ENCODE data around the gene TGFBR1. TPM values are rescaled to one million over a fixed set of nuclear protein-coding genes. Genes with fewer than 3 reads are reported as not detected.
A peak's percentile ranks its signal among the peaks of the same experiment; 100 is the strongest.

TGFBR1 gene
- total RNA-seq, 2 donors from 2014 or later: 8.0 to 15.4 TPM

GRCh38 chr9:99180662-99181061 is 75.7 kb downstream of the TGFBR1 start:
- H3K9me3 ChIP-seq: no peaks in the 10 kb centered on the region
- H3K27me3 ChIP-seq: no peaks in the 10 kb centered on the region
- peaks cover 0 to 11% of the 10 kb centered on the region in 2 donors for H3K4me1 ChIP-seq
- DNase-seq (ENCODE audit: low spot score): no peak
- H3K4me3 ChIP-seq: no peak overlapping the region
- no peak for TF ChIP-seq CTCF (IDR thresholded peaks at IDR 0.05)
- H3K27ac ChIP-seq: no peak overlapping the region
- H3K36me3 ChIP-seq: no peaks in the 10 kb centered on the region

- Histone ChIP-seq H3K9me3 (no peaks in the 10 kb centered on the region), H3K27ac (no peak overlapping the region), H3K36me3 (no peaks in the 10 kb centered on the region), H3K4me3 (no peak overlapping the region), H3K4me1 (peaks cover 0 to 11% of the 10 kb centered on the region in 2 donors), H3K27me3 (no peaks in the 10 kb centered on the region)
- no peak for TF ChIP-seq CTCF (IDR thresholded peaks at IDR 0.05)
- DNase-seq (ENCODE audit: low spot score): no peak
Observed at GRCh38 chr9:99181206-99181605, 76.3 kb downstream of the TGFBR1 start.

GRCh38 chr9:99181621-99182020 is 76.7 kb downstream of the TGFBR1 start:
- H3K9me3 ChIP-seq: no peaks in the 10 kb centered on the region
- no peak for DNase-seq (ENCODE audit: low spot score)

GRCh38 chr9:99182356-99182755 is 77.4 kb downstream of the TGFBR1 start:
- no peak for DNase-seq (ENCODE audit: low spot score)
- Histone ChIP-seq H3K36me3 (no peaks in the 10 kb centered on the region), H3K27me3 (no peaks in the 10 kb centered on the region), H3K4me3 (no peak overlapping the region), H3K4me1 (peaks cover 0 to 11% of the 10 kb centered on the region in 2 donors), H3K27ac (no peak overlapping the region), H3K9me3 (no peaks in the 10 kb centered on the region)
- no peak for TF ChIP-seq CTCF (IDR thresholded peaks at IDR 0.05)

More at GRCh38 chr9:99181621-99182020, 76.7 kb downstream of the TGFBR1 start:
- Histone ChIP-seq H3K36me3 (no peaks in the 10 kb centered on the region), H3K4me1 (peaks cover 0 to 11% of the 10 kb centered on the region in 2 donors), H3K4me3 (no peak overlapping the region), H3K27ac (no peak overlapping the region), H3K27me3 (no peaks in the 10 kb centered on the region)
- TF ChIP-seq CTCF (IDR thresholded peaks at IDR 0.05): no peak

GRCh38 chr9:99183616-99184015 is 78.7 kb downstream of the TGFBR1 start:
- Histone ChIP-seq H3K4me3 (no peak overlapping the region), H3K27me3 (no peaks in the 10 kb centered on the region), H3K36me3 (no peaks in the 10 kb centered on the region), H3K27ac (no peak overlapping the region), H3K9me3 (no peaks in the 10 kb centered on the region), H3K4me1 (peaks cover 0 to 11% of the 10 kb centered on the region in 2 donors)
- TF ChIP-seq CTCF (IDR thresholded peaks at IDR 0.05): no peak
- DNase-seq (ENCODE audit: low spot score): no peak

GRCh38 chr9:99184110-99184474 is 79.2 kb downstream of the TGFBR1 start:
- TF ChIP-seq CTCF (IDR thresholded peaks at IDR 0.05): no peak
- H3K27ac ChIP-seq: peak overlapping the region in 1 of 2 donors; percentile 30
- H3K9me3 ChIP-seq: no peaks in the 10 kb centered on the region
- no peaks in the 10 kb centered on the region for H3K27me3 ChIP-seq
- DNase-seq (ENCODE audit: low spot score): peak; percentile 61
- peaks cover 0 to 11% of the 10 kb centered on the region in 2 donors for H3K4me1 ChIP-seq
- no peak overlapping the region for H3K4me3 ChIP-seq
- H3K36me3 ChIP-seq: no peaks in the 10 kb centered on the region

Data from right atrium auricular region (tissue), 2 donors.